ENCODE results near the gene HTR6. TPM values are rescaled to one million over a fixed set of nuclear protein-coding genes. Genes with fewer than 3 reads are reported as not detected.

The HTR6 gene
- total RNA-seq, 1 donor from 2014 or later = 0.11 TPM

DNA sequence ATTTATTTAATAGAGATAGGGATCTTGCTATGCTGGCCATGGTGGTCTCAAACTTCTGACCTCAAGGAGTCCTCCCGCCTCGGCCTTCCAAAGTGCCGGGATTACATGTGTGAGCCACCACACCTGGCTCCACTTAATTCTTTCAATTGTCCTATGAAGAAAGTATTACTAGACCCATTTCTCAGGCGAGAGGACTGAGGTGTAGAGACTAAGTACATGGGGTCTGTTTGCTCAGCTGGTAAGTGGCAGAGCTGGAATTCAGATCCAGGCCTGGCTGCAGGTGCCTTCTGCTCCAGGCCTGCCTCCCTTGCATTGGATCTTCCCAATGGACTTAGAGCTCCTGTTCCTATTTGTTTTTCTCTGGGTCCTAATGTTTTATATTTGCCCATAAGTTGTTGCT, 55.5 kb downstream of the HTR6 start:
- no peaks in the 10 kb centered on the region for H3K9me3 ChIP-seq (ENCODE audit: insufficient read depth, low read depth, low read length)
- H3K36me3 Mint-ChIP-seq (ENCODE audit: low read depth, unreplicated experiment) = no peaks in the 10 kb centered on the region
- H3K36me3 ChIP-seq (ENCODE audit: insufficient read depth, low read length) = no peaks in the 10 kb centered on the region
- H3K27me3 Mint-ChIP-seq (ENCODE audit: low read depth, unreplicated experiment) = peaks cover 29% of the 10 kb centered on the region
- DNase-seq (ENCODE audit: low read depth) = no peak
- no peak overlapping the region for H3K9ac ChIP-seq (ENCODE audit: low read length)
- H3K4me3 ChIP-seq (ENCODE audit: insufficient read depth, low read depth, low read length) = no peak overlapping the region
- H3K4me2 ChIP-seq (ENCODE audit: low read length) = no peak overlapping the region
- no peaks in the 10 kb centered on the region for H3K4me1 ChIP-seq (ENCODE audit: insufficient read depth, low read length)
- FAIRE-seq = no peak
- H3K27ac Mint-ChIP-seq (ENCODE audit: unreplicated experiment) = no peak overlapping the region
- no peaks in the 10 kb centered on the region for H3K27me3 ChIP-seq (ENCODE audit: insufficient read depth, low read length)
- TF ChIP-seq, protein P1, sequence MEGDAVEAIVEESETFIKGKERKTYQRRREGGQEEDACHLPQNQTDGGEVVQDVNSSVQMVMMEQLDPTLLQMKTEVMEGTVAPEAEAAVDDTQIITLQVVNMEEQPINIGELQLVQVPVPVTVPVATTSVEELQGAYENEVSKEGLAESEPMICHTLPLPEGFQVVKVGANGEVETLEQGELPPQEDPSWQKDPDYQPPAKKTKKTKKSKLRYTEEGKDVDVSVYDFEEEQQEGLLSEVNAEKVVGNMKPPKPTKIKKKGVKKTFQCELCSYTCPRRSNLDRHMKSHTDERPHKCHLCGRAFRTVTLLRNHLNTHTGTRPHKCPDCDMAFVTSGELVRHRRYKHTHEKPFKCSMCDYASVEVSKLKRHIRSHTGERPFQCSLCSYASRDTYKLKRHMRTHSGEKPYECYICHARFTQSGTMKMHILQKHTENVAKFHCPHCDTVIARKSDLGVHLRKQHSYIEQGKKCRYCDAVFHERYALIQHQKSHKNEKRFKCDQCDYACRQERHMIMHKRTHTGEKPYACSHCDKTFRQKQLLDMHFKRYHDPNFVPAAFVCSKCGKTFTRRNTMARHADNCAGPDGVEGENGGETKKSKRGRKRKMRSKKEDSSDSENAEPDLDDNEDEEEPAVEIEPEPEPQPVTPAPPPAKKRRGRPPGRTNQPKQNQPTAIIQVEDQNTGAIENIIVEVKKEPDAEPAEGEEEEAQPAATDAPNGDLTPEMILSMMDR (IDR thresholded peaks at IDR 0.05; ENCODE audit: insufficient read depth, low read depth, low read length) = no peak
- TF ChIP-seq EZH2 (IDR thresholded peaks at IDR 0.05; ENCODE audit: insufficient read depth, low read length) = no peak
- H3K79me2 ChIP-seq (ENCODE audit: insufficient read depth, low read length) = no peaks in the 10 kb centered on the region
- no peak overlapping the region for H2AFZ ChIP-seq (ENCODE audit: low read depth, low read length)
- H4K20me1 ChIP-seq (ENCODE audit: insufficient read depth, low read length) = no peaks in the 10 kb centered on the region
- H3K27ac ChIP-seq (ENCODE audit: low read depth, low read length) = no peak overlapping the region
- H3K4me3 Mint-ChIP-seq (ENCODE audit: unreplicated experiment) = no peak overlapping the region
- peaks cover 1% of the 10 kb centered on the region for H3K4me1 Mint-ChIP-seq (ENCODE audit: low read depth, unreplicated experiment)
- no peaks in the 10 kb centered on the region for H3K9me3 Mint-ChIP-seq (ENCODE audit: unreplicated experiment)

DNA sequence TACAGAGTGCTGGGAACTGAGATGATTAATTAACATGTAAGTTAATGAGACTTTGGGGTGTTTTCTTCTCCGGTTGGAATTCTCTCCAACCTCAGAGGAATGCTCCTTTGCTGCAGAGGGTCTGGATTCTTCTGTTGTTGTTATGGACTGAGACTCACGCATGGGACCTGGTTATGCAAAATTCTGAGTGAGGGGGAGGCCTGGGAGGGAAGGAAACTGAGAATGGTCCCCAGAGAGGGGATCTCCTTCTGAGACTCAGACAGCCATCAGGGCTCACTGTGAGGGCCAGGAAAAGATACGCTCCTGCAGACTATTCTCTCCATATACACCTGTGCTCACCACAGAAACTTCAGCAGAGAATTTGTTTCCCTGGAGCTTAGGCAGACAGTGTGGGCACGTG, 56.3 kb downstream of the HTR6 start:
- DNase-seq (ENCODE audit: low read depth) (no peak), FAIRE-seq (no peak)
- H3K9ac ChIP-seq (ENCODE audit: low read length) = no peak overlapping the region
- Mint-ChIP-seq H3K27ac (ENCODE audit: unreplicated experiment) (no peak overlapping the region), H3K27me3 (ENCODE audit: low read depth, unreplicated experiment) (peaks cover 35% of the 10 kb centered on the region), H3K36me3 (ENCODE audit: low read depth, unreplicated experiment) (no peaks in the 10 kb centered on the region), H3K9me3 (ENCODE audit: unreplicated experiment) (no peaks in the 10 kb centered on the region), H3K4me1 (ENCODE audit: low read depth, unreplicated experiment) (no peaks in the 10 kb centered on the region), H3K4me3 (ENCODE audit: unreplicated experiment) (no peak overlapping the region)
- no peaks in the 10 kb centered on the region for H3K36me3 ChIP-seq (ENCODE audit: insufficient read depth, low read length)
- H3K27me3 ChIP-seq (ENCODE audit: insufficient read depth, low read length) = no peaks in the 10 kb centered on the region
- H3K4me3 ChIP-seq (ENCODE audit: insufficient read depth, low read depth, low read length) = no peak overlapping the region
- no peaks in the 10 kb centered on the region for H3K4me1 ChIP-seq (ENCODE audit: insufficient read depth, low read length)
- no peaks in the 10 kb centered on the region for H3K9me3 ChIP-seq (ENCODE audit: insufficient read depth, low read depth, low read length)
- H4K20me1 ChIP-seq (ENCODE audit: insufficient read depth, low read length) = no peaks in the 10 kb centered on the region
- H3K27ac ChIP-seq (ENCODE audit: low read depth, low read length) = no peak overlapping the region
- no peak overlapping the region for H2AFZ ChIP-seq (ENCODE audit: low read depth, low read length)
- H3K4me2 ChIP-seq (ENCODE audit: low read length) = no peak overlapping the region
- TF ChIP-seq EZH2 (IDR thresholded peaks at IDR 0.05; ENCODE audit: insufficient read depth, low read length) = no peak
- TF ChIP-seq, protein P1 (IDR thresholded peaks at IDR 0.05; ENCODE audit: insufficient read depth, low read depth, low read length) = no peak
- H3K79me2 ChIP-seq (ENCODE audit: insufficient read depth, low read length) = no peaks in the 10 kb centered on the region

DNA sequence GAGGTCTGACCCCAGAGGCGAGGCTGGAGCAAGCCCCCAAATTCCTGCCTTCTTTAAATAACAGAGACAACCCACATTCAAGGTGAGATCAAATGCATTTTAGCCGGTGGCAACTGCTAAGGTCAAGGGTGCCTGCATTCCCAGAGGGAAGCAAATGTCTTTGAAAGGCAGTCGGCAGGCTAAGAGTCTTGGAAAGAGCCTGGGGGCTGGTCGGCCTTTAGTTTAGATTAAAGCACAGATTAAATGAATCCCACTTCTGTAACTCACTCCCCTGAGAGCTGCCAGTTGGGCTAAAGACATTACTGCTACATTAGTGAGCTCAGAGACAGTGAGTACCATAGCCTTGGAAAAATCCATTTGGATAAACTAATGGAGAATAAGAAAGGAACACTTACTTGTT, 59.2 kb downstream of the HTR6 start:
- DNase-seq (ENCODE audit: low read depth) (no peak), FAIRE-seq (no peak)
- Histone ChIP-seq H3K27ac (ENCODE audit: low read depth, low read length) (no peak overlapping the region), H3K9ac (ENCODE audit: low read length) (no peak overlapping the region), H3K9me3 (ENCODE audit: insufficient read depth, low read depth, low read length) (no peaks in the 10 kb centered on the region), H3K27me3 (ENCODE audit: insufficient read depth, low read length) (no peaks in the 10 kb centered on the region), H3K79me2 (ENCODE audit: insufficient read depth, low read length) (no peaks in the 10 kb centered on the region), H3K36me3 (ENCODE audit: insufficient read depth, low read length) (no peaks in the 10 kb centered on the region), H3K4me2 (ENCODE audit: low read length) (no peak overlapping the region), H3K4me3 (ENCODE audit: insufficient read depth, low read depth, low read length) (no peak overlapping the region), H4K20me1 (ENCODE audit: insufficient read depth, low read length) (no peaks in the 10 kb centered on the region), H3K4me1 (ENCODE audit: insufficient read depth, low read length) (no peaks in the 10 kb centered on the region), H2AFZ (ENCODE audit: low read depth, low read length) (no peak overlapping the region)
- TF ChIP-seq, protein P1 (IDR thresholded peaks at IDR 0.05; ENCODE audit: insufficient read depth, low read depth, low read length) = no peak
- no peak for TF ChIP-seq EZH2 (IDR thresholded peaks at IDR 0.05; ENCODE audit: insufficient read depth, low read length)
- Mint-ChIP-seq H3K27ac (ENCODE audit: unreplicated experiment) (no peak overlapping the region), H3K27me3 (ENCODE audit: low read depth, unreplicated experiment) (peaks cover 49% of the 10 kb centered on the region), H3K4me3 (ENCODE audit: unreplicated experiment) (no peak overlapping the region), H3K4me1 (ENCODE audit: low read depth, unreplicated experiment) (no peaks in the 10 kb centered on the region), H3K36me3 (ENCODE audit: low read depth, unreplicated experiment) (no peaks in the 10 kb centered on the region), H3K9me3 (ENCODE audit: unreplicated experiment) (no peaks in the 10 kb centered on the region)

All from astrocyte (in vitro differentiated cells and primary cell).